HEK293 (cell line): ENCODE measurements around the gene SPEM3.

Experiments
- CTCF ChIA-PET: fragments of 350-600 bp; formaldehyde crosslinking; extraction: SDS; loops from one replicate; lab custom pipeline; 2021; ENCODE audit warnings: antibody characterized with exemption; lab: Yijun Ruan, JAX
- POLR2A ChIA-PET: fragments of 300-600 bp; formaldehyde crosslinking; extraction: SDS; loops from one replicate; lab custom pipeline; 2020; ENCODE audit warnings: antibody characterized with exemption, inconsistent platforms; lab: Yijun Ruan, JAX
- H3K27ac ChIP-seq: fragments of 200-500 bp; sonication (Bioruptor generic); 2 replicates; pipeline ENCODE4 v1.5.1; 2014; ENCODE audit warnings: low read depth, low read length, control low read depth, inconsistent platforms; ENCODE audit errors: extremely low read depth
- H3K36me3 ChIP-seq, 2 experiments: fragments of 200-500 bp in 1 of 2; sonication (Bioruptor generic) in 1 of 2; 1 replicate in 1 of 2; 2 replicates in 1 of 2; pipeline ENCODE4 v1.5.1; 2014 to 2017; ENCODE audit warnings: inconsistent platforms in 2 of 2, low read length in 2 of 2; ENCODE audit not compliant: control insufficient read depth in 2 of 2, insufficient read depth in 1 of 2
- H3K4me1 ChIP-seq: fragments of 200-500 bp; sonication (Bioruptor generic); 2 replicates; pipeline ENCODE4 v1.5.1; 2014; ENCODE audit warnings: mild to moderate bottlenecking, low read length, inconsistent platforms; ENCODE audit not compliant: control insufficient read depth, insufficient read depth
- H3K4me3 ChIP-seq: 2 replicates; pipeline ENCODE4 v1.5.1; 2011; ENCODE audit warnings: low read depth, mild to moderate bottlenecking, control low read depth, low read length, moderate library complexity
- H3K9me3 ChIP-seq: fragments of 200-500 bp; sonication (Bioruptor generic); 2 replicates; pipeline ENCODE4 v1.5.1; 2014; ENCODE audit warnings: low read depth, low read length, inconsistent platforms; ENCODE audit not compliant: control insufficient read depth, insufficient read depth
- PRDM10 ChIP-seq: fragments of 450-650 bp; formaldehyde crosslinking; IDR thresholded peaks from 2 replicates; pipeline ENCODE4 v1.5.1; 2016; ENCODE audit warnings: missing biosample characterization, missing genetic modification characterization
- SETDB1 ChIP-seq: IDR thresholded peaks from one replicate; pipeline ENCODE4 v1.6.1; 2017; ENCODE audit warnings: mild to moderate bottlenecking, low read length, moderate library complexity, mixed read lengths; ENCODE audit not compliant: insufficient read length
- ZFP41 ChIP-seq: fragments of 450-650 bp; formaldehyde crosslinking; IDR thresholded peaks from 2 replicates; pipeline ENCODE4 v1.5.1; 2016; ENCODE audit warnings: missing biosample characterization, missing genetic modification characterization, borderline replicate concordance
- ZNF274 ChIP-seq, 2 experiments: fragments of 200-500 bp in 1 of 2; fragments of 450-650 bp in 1 of 2; sonication (Bioruptor generic) in 1 of 2; formaldehyde crosslinking in 1 of 2; IDR thresholded peaks; 2 replicates each; pipeline versions ENCODE4 v1.5.1 to v1.6.1; 2014 to 2016; ENCODE audit warnings: borderline replicate concordance in 1 of 2, inconsistent platforms in 1 of 2, low read length in 1 of 2, missing biosample characterization in 1 of 2, missing genetic modification characterization in 1 of 2
- ZNF280D ChIP-seq: fragments of 450-650 bp; formaldehyde crosslinking; IDR thresholded peaks from 2 replicates; pipeline ENCODE4 v1.5.1; 2016; ENCODE audit warnings: missing biosample characterization, missing genetic modification characterization
- ZNF391 ChIP-seq: fragments of 450-650 bp; formaldehyde crosslinking; IDR thresholded peaks from 2 replicates; pipeline ENCODE4 v1.5.1; 2016; ENCODE audit warnings: low read depth, missing biosample characterization, missing genetic modification characterization, borderline replicate concordance
- ZNF423 ChIP-seq: fragments of 450-650 bp; formaldehyde crosslinking; IDR thresholded peaks from 2 replicates; pipeline ENCODE4 v1.5.1; 2016; ENCODE audit warnings: missing biosample characterization, missing genetic modification characterization
- ZNF473 ChIP-seq: fragments of 450-650 bp; formaldehyde crosslinking; IDR thresholded peaks from 2 replicates; pipeline ENCODE4 v1.5.1; 2017; ENCODE audit warnings: missing biosample characterization, missing genetic modification characterization
- ZNF548 ChIP-seq: fragments of 450-650 bp; formaldehyde crosslinking; IDR thresholded peaks from 2 replicates; pipeline ENCODE4 v1.5.1; 2016; ENCODE audit warnings: missing biosample characterization, missing genetic modification characterization
- ZNF558 ChIP-seq: fragments of 450-650 bp; formaldehyde crosslinking; IDR thresholded peaks from 2 replicates; pipeline ENCODE4 v1.5.1; 2016; ENCODE audit warnings: missing biosample characterization, missing genetic modification characterization
- ZNF580 ChIP-seq: fragments of 450-650 bp; formaldehyde crosslinking; IDR thresholded peaks from 2 replicates; pipeline ENCODE4 v1.5.1; 2016; ENCODE audit warnings: missing biosample characterization, missing genetic modification characterization
- ZSCAN18 ChIP-seq: fragments of 450-650 bp; formaldehyde crosslinking; IDR thresholded peaks from 2 replicates; pipeline ENCODE4 v1.5.1; 2016; ENCODE audit warnings: missing biosample characterization, missing genetic modification characterization
- ZSCAN5A ChIP-seq: fragments of 450-650 bp; formaldehyde crosslinking; IDR thresholded peaks from 2 replicates; pipeline ENCODE4 v1.5.1; 2016; ENCODE audit warnings: missing biosample characterization, missing genetic modification characterization

The SPEM3 gene

GRCh38 chr17:7428557-7428956, at the start of gene SPEM3:
Gene SPEM3 (plus strand): TSS chr17:7428857. CDS start chr17:7428903, 46 bp downstream.
- ChIA-PET POLR2A (interaction anchor here (0.6 to 1.0 kb wide), 2 partner anchors 25 to 69 kb away, joined by 4 to 5 read pairs; partner anchors contain the start of gene TMEM256), CTCF (interaction anchor here (1.1 kb wide), 1 partner anchor 73 kb away, joined by 3 read pairs; the partner anchor contains the start of gene TMEM95)
- Histone ChIP-seq H3K4me1 (no peaks in the 10 kb centered on the region), H3K27ac (no peak within 1 kb of the TSS), H3K9me3 (no peaks in the 10 kb centered on the region), H3K4me3 (no peak within 1 kb of the TSS), H3K36me3 (no peaks in the 10 kb centered on the region)
- TF ChIP-seq ZNF423 (tag by site-specific recombination) (no peak), ZNF391 (tag by site-specific recombination) (no peak), ZNF473 (no peak), ZNF274 (IDR thresholded peaks at IDR 0.05; ENCODE audit: low read length) (no peak), ZNF274 (tag by site-specific recombination; IDR thresholded peaks at IDR 0.05; ENCODE audit: borderline replicate concordance) (no peak), ZFP41 (no peak)

- Histone ChIP-seq H3K27ac (no peak overlapping the region), H3K9me3 (no peaks in the 10 kb centered on the region), H3K36me3 (no peaks in the 10 kb centered on the region), H3K4me1 (no peaks in the 10 kb centered on the region), H3K4me3 (no peak overlapping the region)
- TF ChIP-seq ZNF548 (no peak), ZNF280D (tag by site-specific recombination) (0 out of 2 replicates have a peak, but pooled peaks have one; percentile 52), ZNF558 (tag by site-specific recombination) (peak; percentile 77), PRDM10 (no peak), ZNF580 (0 out of 2 replicates have a peak, but pooled peaks have one; percentile 39), ZSCAN18 (tag by site-specific recombination) (no peak), ZSCAN5A (tag by site-specific recombination) (no peak), SETDB1 (peak; percentile 20)
- ChIA-PET CTCF (no interaction called here), POLR2A (no interaction called here)
These were observed 49.5 kb upstream of the SPEM3 start for GRCh38 chr17:7379134-7379533.
